Measurements from ENCODE around the gene THAP10. TPM values are rescaled to one million over a fixed set of nuclear protein-coding genes. Genes with fewer than 3 reads are reported as not detected.
A peak's percentile ranks its signal among the peaks of the same experiment; 100 is the strongest.
"Not testable (repeated sequence)": the region's sequence is repeated elsewhere in the genome, so short reads cannot be mapped to it uniquely, and the experiment has no call there.

THAP10 gene
- total RNA-seq, 2 donors from 2014 or later = 3.2 to 3.6 TPM

- DNase-seq (no peak), ATAC-seq (no peak)
- intact Hi-C loops (cut with DNase I) = no loop called here
Measured at GRCh38 chr15:70882361-70882760, 9.9 kb downstream of the THAP10 start.

- intact Hi-C loops (cut with DNase I) = no loop called here
Measured at GRCh38 chr15:70880781-70881180, 11.5 kb downstream of the THAP10 start.

GRCh38 chr15:70879401-70879800 is 12.8 kb downstream of the THAP10 start:
- ATAC-seq (peak in 1 of 2 donors; percentile 78), DNase-seq (no peak)
- intact Hi-C loops (cut with DNase I) = loop anchor here (5.0 to 10.0 kb wide), 3 partner anchors 57 to 315 kb away; no protein-coding TSS in a partner anchor

More at GRCh38 chr15:70880781-70881180, 11.5 kb downstream of the THAP10 start:
- ATAC-seq = no peak
- DNase-seq = no peak

- ATAC-seq (no peak), DNase-seq (no peak)
- intact Hi-C loops (cut with DNase I) = loop anchor here (5.0 to 10.0 kb wide), 3 partner anchors 54 to 312 kb away; no protein-coding TSS in a partner anchor
Measured at GRCh38 chr15:70876683-70877082, 15.6 kb downstream of the THAP10 start.

GRCh38 chr15:70876011-70876410 is 16.2 kb downstream of the THAP10 start:
- ATAC-seq (no peak), DNase-seq (no peak)
- intact Hi-C loops (cut with DNase I) = loop anchor here (5.0 to 10.0 kb wide), 3 partner anchors 54 to 311 kb away; no protein-coding TSS in a partner anchor

GRCh38 chr15:70875001-70875782 is 17.0 kb downstream of the THAP10 start:
- ATAC-seq (peak; percentile 41 to 48), DNase-seq (no peak)
- intact Hi-C loops (cut with DNase I) = loop anchor here (2.0 to 10.0 kb wide), 4 partner anchors 50 to 310 kb away; no protein-coding TSS in a partner anchor

- DNase-seq = no peak
- ATAC-seq = no peak
- intact Hi-C loops (cut with DNase I) = loop anchor here (2.0 to 10.0 kb wide), 3 partner anchors 49 to 309 kb away; no protein-coding TSS in a partner anchor
Measured at GRCh38 chr15:70873232-70874054, 18.8 kb downstream of the THAP10 start.

GRCh38 chr15:70871490-70871889 is 20.7 kb downstream of the THAP10 start:
- not testable (repeated sequence) for ATAC-seq, DNase-seq
- intact Hi-C loops (cut with DNase I) = loop anchor here (10.0 kb wide), 2 partner anchors 187 to 307 kb away; no protein-coding TSS in a partner anchor

GRCh38 chr15:70870051-70870450 is 22.2 kb downstream of the THAP10 start:
- intact Hi-C loops (cut with DNase I) = loop anchor here (10.0 kb wide), 2 partner anchors 185 to 305 kb away; no protein-coding TSS in a partner anchor
- peak; percentile 18 to 62 for ATAC-seq

GRCh38 chr15:70869346-70869745 is 22.9 kb downstream of the THAP10 start:
- ATAC-seq (no peak), DNase-seq (no peak)
- intact Hi-C loops (cut with DNase I) = no loop called here

More at GRCh38 chr15:70870051-70870450, 22.2 kb downstream of the THAP10 start:
- no peak for DNase-seq

GRCh38 chr15:70867911-70868467 is 24.2 kb downstream of the THAP10 start:
- ATAC-seq (peak; percentile 51 to 86), DNase-seq (no peak)
- intact Hi-C loops (cut with DNase I) = no loop called here

- DNase-seq (no peak), ATAC-seq (no peak)
- intact Hi-C loops (cut with DNase I) = no loop called here
Measured at GRCh38 chr15:70866982-70867641, 25.1 kb downstream of the THAP10 start.

- DNase-seq (no peak), ATAC-seq (peak; percentile 46 to 95)
- intact Hi-C loops (cut with DNase I) = no loop called here
Measured at GRCh38 chr15:70863450-70864218, 28.6 kb downstream of the THAP10 start.

GRCh38 chr15:70859998-70860397 is 32.2 kb downstream of the THAP10 start:
- ATAC-seq (no peak), DNase-seq (no peak)
- intact Hi-C loops (cut with DNase I) = no loop called here

- intact Hi-C loops (cut with DNase I) = no loop called here
- ATAC-seq (no peak), DNase-seq (no peak)
Measured at GRCh38 chr15:70859322-70859908, 32.8 kb downstream of the THAP10 start.

- DNase-seq; intact Hi-C loops (cut with DNase I); ATAC-seq: not testable (repeated sequence)
Measured at GRCh38 chr15:70858614-70859321, 33.5 kb downstream of the THAP10 start.
